ENCODE data around the gene KLHDC9. TPM values are rescaled to one million over a fixed set of nuclear protein-coding genes. Genes with fewer than 3 reads are reported as not detected.

KLHDC9 gene, protein sequence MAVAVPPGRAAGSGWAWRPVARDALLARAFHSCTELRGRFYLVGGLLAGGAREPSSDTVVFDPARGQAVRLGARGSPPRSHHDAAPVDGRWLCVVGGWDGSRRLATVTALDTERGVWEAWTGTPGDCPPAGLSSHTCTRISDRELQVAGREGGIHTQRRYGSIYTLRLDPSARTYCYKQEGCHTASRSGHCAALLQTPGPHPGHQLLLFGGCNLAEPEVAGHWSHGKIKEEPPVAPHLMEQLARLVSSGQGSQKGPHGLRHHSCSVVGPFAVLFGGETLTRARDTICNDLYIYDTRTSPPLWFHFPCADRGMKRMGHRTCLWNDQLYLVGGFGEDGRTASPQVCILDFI
- total RNA-seq (1.6 and 4.2 TPM in 2 replicates), polyA plus RNA-seq (2.7 and 3.5 TPM in 2 replicates), polyA minus RNA-seq (0.34 and 1.4 TPM in 2 replicates)
- 2.8 TPM for total RNA-seq (2013)

- Mint-ChIP-seq H3K4me3 (peak within 1 kb of the TSS; percentile 94), H3K27me3 (no peaks in the 10 kb centered on the region), H3K27ac (peak within 1 kb of the TSS; percentile 96), H3K9me3 (ENCODE audit: insufficient read depth) (no peaks in the 10 kb centered on the region), H3K4me1 (peaks cover 33% of the 10 kb centered on the region)
- Histone ChIP-seq H3K9me3 (ENCODE audit: control extremely low read depth in 1 of 3, control insufficient read depth in 2 of 3, insufficient read depth in 1 of 3, low read length in 2 of 3) (no peaks in the 10 kb centered on the region), H3K36me3 (replicated peaks in 1 of 2; ENCODE audit: control extremely low read depth in 1 of 2, control insufficient read depth in 1 of 2, extremely low read depth in 1 of 2, insufficient read depth in 2 of 2, low read length in 1 of 2) (peaks cover 0 to 24% of the 10 kb centered on the region in 2 experiments), H3K4me1 (ENCODE audit: control insufficient read depth in 2 of 2, insufficient read depth in 2 of 2, low read length in 2 of 2) (peaks cover 16 to 31% of the 10 kb centered on the region in 2 donors), H2AFZ (ENCODE audit: insufficient read depth, low read depth, low read length, poor library complexity, severe bottlenecking) (peak within 1 kb of the TSS; percentile 88), H3K9ac (ENCODE audit: low read length) (peak within 1 kb of the TSS; percentile 69), H3K4me2 (replicated peaks; ENCODE audit: low read depth, low read length, poor library complexity, severe bottlenecking) (peak within 1 kb of the TSS; percentile 87), H3K79me2 (ENCODE audit: control insufficient read depth, insufficient read depth, low read length) (no peaks in the 10 kb centered on the region), H4K20me1 (ENCODE audit: control insufficient read depth, insufficient read depth, low read length, poor library complexity, severe bottlenecking) (no peaks in the 10 kb centered on the region), H3K4me3 (ENCODE audit: control extremely low read depth in 1 of 5, extremely low read depth in 1 of 5, insufficient read depth in 1 of 5, low read depth in 2 of 5, low read length in 4 of 5) (peak within 1 kb of the TSS; percentile 51 to 71 (median 60)), H3K27ac (ENCODE audit: low read length in 2 of 2) (peak within 1 kb of the TSS; percentile 45 to 57), H3K27me3 (replicated peaks in 1 of 4; ENCODE audit: control extremely low read depth in 1 of 4, control insufficient read depth in 3 of 4, insufficient read depth in 4 of 4, low read length in 3 of 4) (no peaks in the 10 kb centered on the region)
- ChIA-PET POLR2A (interaction anchor here (0.6 to 2.8 kb wide), 14 partner anchors 18 to 259 kb away, joined by 3 to 23 read pairs (median 5); partner anchors contain the start of genes ARHGAP30, F11R and USF1), CTCF (interaction anchor here (0.6 to 8.7 kb wide), 41 partner anchors 7 to 641 kb away, joined by 3 to 142 read pairs (median 4); partner anchors contain the start of genes ARHGAP30, F11R, ITLN2 and NDUFS2)
- 10% methylated on average over 71 of the region's 71 CpGs for WGBS (ENCODE audit: insufficient coverage)
- intact Hi-C loops (cut with micrococcal nuclease) = loop anchor here (1.0 to 10.0 kb wide), 8 partner anchors 19 to 286 kb away; partner anchors contain the start of genes ARHGAP30, DEDD, F11R and UFC1
- ATAC-seq (ENCODE audit: low read depth) (peak; percentile 80), DNase-seq (peak; percentile 87)
- no peak for TF ChIP-seq EZH2 (IDR thresholded peaks at IDR 0.05; ENCODE audit: borderline replicate concordance, insufficient read depth, low read depth, low read length, poor library complexity, severe bottlenecking)
- TF ChIP-seq, protein P1, sequence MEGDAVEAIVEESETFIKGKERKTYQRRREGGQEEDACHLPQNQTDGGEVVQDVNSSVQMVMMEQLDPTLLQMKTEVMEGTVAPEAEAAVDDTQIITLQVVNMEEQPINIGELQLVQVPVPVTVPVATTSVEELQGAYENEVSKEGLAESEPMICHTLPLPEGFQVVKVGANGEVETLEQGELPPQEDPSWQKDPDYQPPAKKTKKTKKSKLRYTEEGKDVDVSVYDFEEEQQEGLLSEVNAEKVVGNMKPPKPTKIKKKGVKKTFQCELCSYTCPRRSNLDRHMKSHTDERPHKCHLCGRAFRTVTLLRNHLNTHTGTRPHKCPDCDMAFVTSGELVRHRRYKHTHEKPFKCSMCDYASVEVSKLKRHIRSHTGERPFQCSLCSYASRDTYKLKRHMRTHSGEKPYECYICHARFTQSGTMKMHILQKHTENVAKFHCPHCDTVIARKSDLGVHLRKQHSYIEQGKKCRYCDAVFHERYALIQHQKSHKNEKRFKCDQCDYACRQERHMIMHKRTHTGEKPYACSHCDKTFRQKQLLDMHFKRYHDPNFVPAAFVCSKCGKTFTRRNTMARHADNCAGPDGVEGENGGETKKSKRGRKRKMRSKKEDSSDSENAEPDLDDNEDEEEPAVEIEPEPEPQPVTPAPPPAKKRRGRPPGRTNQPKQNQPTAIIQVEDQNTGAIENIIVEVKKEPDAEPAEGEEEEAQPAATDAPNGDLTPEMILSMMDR (IDR thresholded peaks at IDR 0.05) = no peak
Observed at GRCh38 chr1:161098210-161099068, at the start of gene KLHDC9. Gene KLHDC9, plus strand, starts transcription at chr1:161098361. Its CDS starts 175 bp downstream, at chr1:161098536.
